Glutamatergic neuron (in vitro differentiated cells): ENCODE data around the gene PRKACG. TPM values are rescaled to one million over a fixed set of nuclear protein-coding genes. Genes with fewer than 3 reads are reported as not detected.

Source experiments
- DNase-seq: peaks from one replicate; pipeline ENCODE4 v3.0.0; 2022
- H3K27ac Mint-ChIP-seq: one replicate; pipeline ENCODE4 v1.8.0; 2020; ENCODE audit warnings: mild to moderate bottlenecking, mixed read lengths, inconsistent platforms; ENCODE audit not compliant: unreplicated experiment
- H3K27me3 Mint-ChIP-seq: one replicate; pipeline ENCODE4 v1.8.0; 2020; ENCODE audit warnings: mild to moderate bottlenecking, moderate library complexity, mixed read lengths, inconsistent platforms; ENCODE audit not compliant: unreplicated experiment
- H3K36me3 Mint-ChIP-seq: one replicate; pipeline ENCODE4 v1.8.0; 2020; ENCODE audit warnings: mild to moderate bottlenecking, mixed read lengths, inconsistent platforms; ENCODE audit not compliant: unreplicated experiment
- H3K4me1 Mint-ChIP-seq: one replicate; pipeline ENCODE4 v1.8.0; 2020; ENCODE audit warnings: mild to moderate bottlenecking, low read depth, mixed read lengths, inconsistent platforms; ENCODE audit not compliant: unreplicated experiment
- H3K4me3 Mint-ChIP-seq: one replicate; pipeline ENCODE4 v1.8.0; 2020; ENCODE audit warnings: mild to moderate bottlenecking, mixed read lengths, inconsistent platforms; ENCODE audit not compliant: unreplicated experiment
- H3K9me3 Mint-ChIP-seq: one replicate; pipeline ENCODE4 v1.8.0; 2020; ENCODE audit warnings: mild to moderate bottlenecking, moderate library complexity, mixed read lengths, inconsistent platforms; ENCODE audit not compliant: unreplicated experiment
- total RNA-seq: library from RNA; stranded (reverse); fragmentation: NEBNext Ultra II Directional; extraction: Animal tissue kit (Norgen Biotek cat#: 25700); gene quantifications from one replicate; pipeline ENCODE4 v1.2.1, GENCODE V29; 2021; ENCODE audit not compliant: unreplicated experiment
- TF ChIP-seq, protein P1 (sequence below): fragments of 200-600 bp; sonication (generic); IDR thresholded peaks from one replicate; pipeline ENCODE4 v1.5.0; 2021; ENCODE audit not compliant: partially characterized antibody, unreplicated experiment

The PRKACG gene
- total RNA-seq, 1 donor from 2014 or later = not detected

DNA sequence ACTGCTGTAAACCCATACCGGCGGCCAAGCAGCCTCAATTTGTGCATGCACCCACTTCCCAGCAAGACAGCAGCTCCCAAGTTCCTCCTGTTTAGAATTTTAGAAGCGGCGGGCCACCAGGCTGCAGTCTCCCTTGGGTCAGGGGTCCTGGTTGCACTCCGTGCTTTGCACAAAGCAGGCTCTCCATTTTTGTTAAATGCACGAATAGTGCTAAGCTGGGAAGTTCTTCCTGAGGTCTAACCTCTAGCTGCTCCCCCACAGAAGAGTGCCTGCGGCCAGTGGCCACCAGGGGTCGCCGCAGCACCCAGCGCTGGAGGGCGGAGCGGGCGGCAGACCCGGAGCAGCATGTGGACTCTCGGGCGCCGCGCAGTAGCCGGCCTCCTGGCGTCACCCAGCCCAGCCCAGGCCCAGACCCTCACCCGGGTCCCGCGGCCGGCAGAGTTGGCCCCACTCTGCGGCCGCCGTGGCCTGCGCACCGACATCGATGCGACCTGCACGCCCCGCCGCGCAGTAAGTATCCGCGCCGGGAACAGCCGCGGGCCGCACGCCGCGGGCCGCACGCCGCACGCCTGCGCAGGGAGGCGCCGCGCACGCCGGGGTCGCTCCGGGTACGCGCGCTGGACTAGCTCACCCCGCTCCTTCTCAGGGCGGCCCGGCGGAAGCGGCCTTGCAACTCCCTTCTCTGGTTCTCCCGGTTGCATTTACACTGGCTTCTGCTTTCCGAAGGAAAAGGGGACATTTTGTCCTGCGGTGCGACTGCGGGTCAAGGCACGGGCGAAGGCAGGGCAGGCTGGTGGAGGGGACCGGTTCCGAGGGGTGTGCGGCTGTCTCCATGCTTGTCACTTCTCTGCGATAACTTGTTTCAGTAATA, 21.8 kb upstream of the PRKACG start, which contains the start of gene FXN:
TSS of gene FXN (plus strand) at position 315 of the 871 bp plus-strand sequence. CDS start at position 346, 31 bp downstream.
- peak; percentile 90 for DNase-seq
- Mint-ChIP-seq H3K4me3 (peak within 1 kb of the TSS; percentile 92), H3K9me3 (peaks cover 8% of the 10 kb centered on the region), H3K27me3 (peaks cover 7% of the 10 kb centered on the region), H3K4me1 (peaks cover 4% of the 10 kb centered on the region), H3K27ac (peak within 1 kb of the TSS; percentile 78), H3K36me3 (no peaks in the 10 kb centered on the region)
- TF ChIP-seq, protein P1, sequence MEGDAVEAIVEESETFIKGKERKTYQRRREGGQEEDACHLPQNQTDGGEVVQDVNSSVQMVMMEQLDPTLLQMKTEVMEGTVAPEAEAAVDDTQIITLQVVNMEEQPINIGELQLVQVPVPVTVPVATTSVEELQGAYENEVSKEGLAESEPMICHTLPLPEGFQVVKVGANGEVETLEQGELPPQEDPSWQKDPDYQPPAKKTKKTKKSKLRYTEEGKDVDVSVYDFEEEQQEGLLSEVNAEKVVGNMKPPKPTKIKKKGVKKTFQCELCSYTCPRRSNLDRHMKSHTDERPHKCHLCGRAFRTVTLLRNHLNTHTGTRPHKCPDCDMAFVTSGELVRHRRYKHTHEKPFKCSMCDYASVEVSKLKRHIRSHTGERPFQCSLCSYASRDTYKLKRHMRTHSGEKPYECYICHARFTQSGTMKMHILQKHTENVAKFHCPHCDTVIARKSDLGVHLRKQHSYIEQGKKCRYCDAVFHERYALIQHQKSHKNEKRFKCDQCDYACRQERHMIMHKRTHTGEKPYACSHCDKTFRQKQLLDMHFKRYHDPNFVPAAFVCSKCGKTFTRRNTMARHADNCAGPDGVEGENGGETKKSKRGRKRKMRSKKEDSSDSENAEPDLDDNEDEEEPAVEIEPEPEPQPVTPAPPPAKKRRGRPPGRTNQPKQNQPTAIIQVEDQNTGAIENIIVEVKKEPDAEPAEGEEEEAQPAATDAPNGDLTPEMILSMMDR = peak; percentile 99

DNA sequence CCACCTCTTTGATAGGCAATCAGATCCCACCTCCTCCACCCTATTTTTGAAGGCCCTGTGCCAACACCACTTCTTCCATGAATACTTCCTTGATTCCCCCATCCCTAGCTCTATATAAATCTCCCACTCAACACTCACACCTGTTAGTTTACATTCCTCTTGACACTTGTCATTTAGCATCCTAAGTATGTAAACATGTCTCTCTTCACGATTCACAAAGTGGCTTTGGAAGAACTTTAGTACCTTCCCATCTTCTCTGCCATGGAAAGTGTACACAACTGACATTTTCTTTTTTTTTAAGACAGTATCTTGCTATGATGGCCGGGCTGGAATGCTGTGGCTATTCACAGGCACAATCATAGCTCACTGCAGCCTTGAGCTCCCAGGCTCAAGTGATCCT, 20.2 kb upstream of the PRKACG start:
- Mint-ChIP-seq H3K9me3 (peaks cover 8% of the 10 kb centered on the region), H3K4me1 (peaks cover 4% of the 10 kb centered on the region), H3K4me3 (no peak overlapping the region), H3K36me3 (no peaks in the 10 kb centered on the region), H3K27me3 (peaks cover 7% of the 10 kb centered on the region), H3K27ac (no peak overlapping the region)
- TF ChIP-seq, protein P1 = no peak
- no peak for DNase-seq

DNA sequence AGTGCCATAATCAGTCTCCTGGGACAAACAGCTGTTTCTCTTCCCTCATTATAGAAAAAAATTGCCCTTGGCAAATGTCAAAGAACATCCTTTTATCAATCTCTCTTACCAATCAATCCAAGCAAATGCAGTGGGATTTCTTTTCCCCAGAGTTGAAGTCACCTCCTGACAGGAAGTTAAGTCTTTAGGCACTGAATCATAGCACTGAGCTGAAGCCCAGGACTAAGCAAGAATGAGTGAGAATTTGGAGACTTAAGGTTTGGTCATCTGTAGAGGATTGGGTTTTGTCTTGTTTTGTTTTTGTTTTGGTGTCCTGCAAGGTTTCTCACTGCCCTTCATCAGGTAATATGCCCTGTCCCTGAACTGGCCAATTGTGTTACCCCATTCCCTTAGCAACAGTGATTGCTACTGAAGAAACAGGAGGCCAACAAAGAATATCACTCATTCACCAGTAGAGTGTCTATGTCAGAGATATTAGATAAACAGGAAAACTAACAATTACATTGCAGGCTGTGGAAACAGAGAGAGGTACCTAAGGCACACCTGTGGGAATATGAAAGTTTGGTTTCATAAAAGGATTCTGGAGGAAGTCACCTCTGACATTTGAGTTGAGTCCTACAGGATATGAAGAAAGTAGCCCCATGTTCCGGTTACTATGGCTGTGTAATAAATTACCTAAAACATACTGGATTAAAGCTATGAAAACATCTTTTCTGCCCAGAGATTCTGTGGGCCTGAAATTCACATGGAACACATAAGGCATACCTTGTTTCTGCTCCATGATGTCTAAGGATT, 17.1 kb upstream of the PRKACG start:
- H3K27ac Mint-ChIP-seq = no peak overlapping the region
- peaks cover 2% of the 10 kb centered on the region for H3K9me3 Mint-ChIP-seq
- no peaks in the 10 kb centered on the region for H3K36me3 Mint-ChIP-seq
- peaks cover 3% of the 10 kb centered on the region for H3K27me3 Mint-ChIP-seq
- no peak for DNase-seq
- no peaks in the 10 kb centered on the region for H3K4me1 Mint-ChIP-seq
- H3K4me3 Mint-ChIP-seq = no peak overlapping the region
- TF ChIP-seq, protein P1 = no peak

DNA sequence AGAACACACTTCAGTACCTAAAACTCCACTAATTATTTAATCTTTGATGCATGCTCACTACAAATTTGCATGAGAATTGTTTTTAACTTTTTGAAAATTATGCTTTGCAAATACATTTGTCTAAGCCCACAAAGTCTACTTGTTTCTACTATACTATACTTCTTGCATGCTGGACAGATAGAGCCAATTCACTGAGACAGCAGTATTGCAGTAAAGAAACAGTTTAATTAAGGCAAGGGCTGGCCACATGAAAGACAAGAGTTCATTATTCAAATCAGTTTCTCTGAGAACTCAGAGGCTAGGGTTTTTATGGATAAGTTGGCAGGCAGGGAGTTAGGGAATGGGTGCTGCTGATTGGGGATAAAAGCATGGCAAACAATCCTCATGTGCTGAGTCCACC, 15.6 kb upstream of the PRKACG start:
- no peak for DNase-seq
- Mint-ChIP-seq H3K4me3 (no peak overlapping the region), H3K27me3 (peaks cover 3% of the 10 kb centered on the region), H3K4me1 (no peaks in the 10 kb centered on the region), H3K27ac (no peak overlapping the region), H3K36me3 (no peaks in the 10 kb centered on the region), H3K9me3 (peaks cover 2% of the 10 kb centered on the region)
- TF ChIP-seq, protein P1 = no peak
